GM03348 (cell line): ENCODE data around the gene PLXNA1.

Experiments
- DNase-seq: peaks from one replicate; pipeline ENCODE4 v3.0.0; 2012; ENCODE audit warnings: low spot score

Gene PLXNA1

DNA sequence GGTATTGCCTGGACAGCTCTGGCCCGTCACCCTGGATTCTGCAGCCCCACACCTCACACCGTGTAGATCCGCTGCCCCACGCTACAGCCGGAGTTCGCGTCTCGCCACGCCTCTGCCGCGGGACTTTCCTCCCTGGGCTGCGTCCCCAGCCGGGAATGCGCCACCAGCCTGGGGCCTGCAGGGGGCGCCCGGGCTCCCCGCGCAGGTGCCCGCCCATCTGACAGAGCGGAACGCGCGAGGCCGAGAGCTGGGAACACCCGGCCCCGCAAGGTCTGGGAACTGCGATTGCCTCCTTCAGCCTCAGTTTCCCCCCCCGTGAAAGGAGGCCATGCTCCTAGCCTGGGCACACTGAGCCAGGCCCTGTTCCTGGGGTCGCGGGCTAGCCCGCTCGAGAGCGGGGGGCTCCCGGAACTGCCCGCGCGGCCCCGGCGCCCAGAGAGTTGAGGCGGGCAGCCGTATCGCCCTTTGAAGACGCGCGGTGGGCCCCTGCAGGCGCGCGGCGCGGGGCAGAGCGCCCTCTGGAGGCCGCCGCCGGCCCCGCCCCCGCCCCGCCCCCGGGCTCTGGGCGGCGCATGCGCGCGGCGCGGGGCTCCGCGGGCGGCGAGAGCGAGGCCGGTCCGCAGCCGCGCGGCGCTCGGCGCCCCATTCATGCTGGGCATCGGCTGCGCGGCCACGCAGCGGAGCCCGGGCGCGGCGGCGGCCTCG lies at the start of gene PLXNA1:
Gene PLXNA1, plus strand, starts transcription at position 645 of the 705 bp plus-strand sequence. CDS start 5,479 bp downstream, outside the sequence.
- DNase-seq = peak; percentile 98

DNA sequence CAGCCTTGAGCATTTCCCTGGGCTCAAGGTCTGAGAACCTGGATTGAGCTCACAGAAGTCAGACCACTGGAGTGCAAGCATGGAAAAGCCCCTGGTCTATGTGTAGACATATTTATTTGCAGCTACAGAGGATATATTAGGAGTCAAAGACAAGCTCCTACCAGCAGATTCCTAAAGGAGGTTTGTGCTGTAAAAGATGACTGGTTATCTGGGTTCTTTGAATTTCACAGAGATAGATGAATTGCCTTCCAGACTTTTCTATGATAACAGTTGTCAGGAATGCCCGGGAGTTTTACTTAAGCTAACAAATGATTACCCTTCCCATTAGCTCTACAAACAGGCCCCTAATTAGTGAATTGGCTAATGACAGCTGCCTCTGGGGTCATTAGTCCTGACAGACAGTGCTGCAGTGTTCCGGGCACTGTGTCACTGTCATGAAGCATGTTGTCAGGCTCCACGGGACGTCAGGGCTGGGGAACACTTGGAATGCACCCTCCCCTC lies 48.8 kb upstream of the PLXNA1 start:
- no peak for DNase-seq

DNA sequence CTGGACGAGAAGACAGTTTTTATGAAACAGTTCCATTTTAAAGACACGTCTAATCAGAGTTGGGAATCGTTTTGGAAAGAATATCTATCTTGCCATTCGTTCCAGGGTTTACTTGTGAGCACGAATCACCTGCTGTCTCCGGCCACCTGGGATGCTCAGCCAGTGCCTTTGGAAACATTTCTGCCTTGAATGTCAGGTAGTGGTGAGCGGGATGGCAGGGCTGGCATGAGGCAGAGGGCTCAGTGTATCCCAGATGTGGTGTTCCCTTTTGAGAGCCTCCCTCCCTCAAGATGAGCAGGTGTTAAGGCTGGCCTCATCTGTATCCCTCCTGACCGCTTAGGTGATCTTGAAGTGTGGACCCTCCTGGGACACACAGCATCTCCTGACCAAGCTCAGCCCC lies 47.9 kb upstream of the PLXNA1 start:
- no peak for DNase-seq

DNA sequence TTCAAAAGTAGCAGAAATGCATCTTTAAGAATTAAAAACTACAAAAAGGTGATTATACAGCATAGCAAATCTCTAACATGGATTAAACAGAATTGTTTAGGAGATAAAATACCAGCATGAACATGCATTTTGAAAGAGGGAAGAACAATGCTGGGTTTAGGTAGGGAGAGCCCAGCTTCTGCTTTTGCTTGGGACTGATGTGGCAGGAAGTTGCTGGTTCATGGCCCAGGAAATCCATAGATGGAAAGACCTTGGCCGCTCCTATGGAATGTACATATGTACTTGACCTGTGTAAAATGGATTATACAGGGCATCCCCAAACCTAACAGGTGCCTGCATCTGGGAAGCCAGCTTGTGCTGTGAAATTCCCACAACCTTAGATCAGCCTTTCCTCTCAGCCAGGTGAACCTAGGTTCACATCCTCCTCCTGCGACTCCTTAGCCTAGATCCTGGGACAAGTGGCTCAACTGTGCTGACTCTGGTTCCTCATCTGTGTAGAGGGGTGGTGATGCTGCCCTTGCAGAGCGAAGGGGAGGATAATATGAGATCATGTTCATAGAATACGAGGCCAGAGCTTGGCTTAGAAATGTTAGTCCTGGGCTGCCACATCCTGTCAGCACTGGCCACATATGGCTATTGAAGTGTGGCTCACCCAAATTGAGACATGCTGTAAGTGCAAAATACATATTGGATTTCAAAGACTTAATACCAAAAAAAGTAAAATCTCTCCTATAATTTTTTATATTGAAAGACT lies 47.0 kb upstream of the PLXNA1 start:
- DNase-seq = no peak

DNA sequence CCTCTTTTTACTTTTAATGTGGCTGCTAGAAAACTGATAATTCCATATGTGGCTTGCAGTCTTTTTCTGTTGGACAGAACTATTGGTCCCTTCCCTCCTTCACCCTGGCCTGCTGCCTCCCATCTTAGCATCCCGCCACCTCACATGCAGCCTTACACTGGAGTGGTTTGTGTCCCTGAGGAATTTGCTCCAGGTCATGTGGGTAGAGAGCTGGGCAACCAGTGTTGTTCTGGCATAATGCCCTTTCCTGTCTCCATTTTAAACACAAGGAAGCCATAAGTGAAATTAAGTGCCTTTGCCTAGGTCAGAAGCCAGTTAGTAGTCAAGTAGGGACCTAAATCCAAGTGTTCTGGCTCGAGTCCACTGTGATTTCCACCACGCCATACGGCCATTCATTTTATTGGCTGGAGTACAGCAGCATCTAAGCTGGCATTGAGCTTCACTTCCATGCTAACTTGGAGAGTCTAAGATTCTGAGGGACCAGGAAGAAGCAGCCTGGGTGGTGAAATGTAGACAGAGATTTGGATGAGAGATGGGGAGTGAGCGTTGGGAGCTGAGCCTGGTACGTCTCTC lies 46.0 kb upstream of the PLXNA1 start:
- no peak for DNase-seq

GRCh38 chr3:126937533-126937932 lies 45.4 kb upstream of the PLXNA1 start:
- no peak for DNase-seq

- no peak for DNase-seq
Measured at GRCh38 chr3:126937973-126938372, 44.9 kb upstream of the PLXNA1 start.

- DNase-seq = no peak
Measured at GRCh38 chr3:126938520-126939337, 44.2 kb upstream of the PLXNA1 start.

DNA sequence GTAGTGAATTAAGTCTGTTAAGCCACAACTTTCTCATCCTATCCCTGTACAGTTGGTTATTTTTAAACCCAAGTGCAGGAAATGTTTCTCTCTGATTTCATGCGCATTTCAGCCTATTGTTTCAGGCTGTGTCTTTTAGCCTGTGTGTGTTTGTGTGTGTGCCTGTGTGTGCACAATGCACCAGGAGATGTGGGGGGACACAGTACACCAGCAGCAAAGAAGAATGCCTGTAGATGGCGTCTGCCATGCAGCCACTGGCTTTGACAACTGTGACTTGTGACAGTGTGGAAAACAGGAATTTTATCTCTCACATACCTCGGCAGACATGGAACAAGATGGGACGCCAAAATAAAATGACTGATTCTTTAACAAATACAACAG lies 43.6 kb upstream of the PLXNA1 start:
- DNase-seq = no peak

DNA sequence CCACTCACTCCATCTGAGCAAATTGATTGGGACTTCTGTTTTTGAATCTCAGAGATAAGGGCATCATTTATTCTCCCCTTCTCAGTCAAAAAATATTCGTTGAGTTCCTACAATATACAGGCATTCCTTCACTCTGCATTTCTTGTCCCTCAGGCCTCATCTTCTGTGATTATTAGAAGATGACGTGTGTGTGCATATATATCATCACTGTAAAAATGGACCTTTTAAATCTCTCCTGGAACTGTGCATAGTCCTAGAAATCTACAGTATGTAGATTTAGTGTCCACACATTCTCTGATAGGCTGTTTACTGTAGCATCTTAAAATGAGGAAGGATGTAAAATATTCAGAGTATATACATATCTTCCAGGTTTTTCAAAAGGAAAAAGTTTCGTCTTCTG lies 43.2 kb upstream of the PLXNA1 start:
- no peak for DNase-seq

- no peak for DNase-seq
Measured at GRCh38 chr3:126941721-126942270, 41.1 kb upstream of the PLXNA1 start.

DNA sequence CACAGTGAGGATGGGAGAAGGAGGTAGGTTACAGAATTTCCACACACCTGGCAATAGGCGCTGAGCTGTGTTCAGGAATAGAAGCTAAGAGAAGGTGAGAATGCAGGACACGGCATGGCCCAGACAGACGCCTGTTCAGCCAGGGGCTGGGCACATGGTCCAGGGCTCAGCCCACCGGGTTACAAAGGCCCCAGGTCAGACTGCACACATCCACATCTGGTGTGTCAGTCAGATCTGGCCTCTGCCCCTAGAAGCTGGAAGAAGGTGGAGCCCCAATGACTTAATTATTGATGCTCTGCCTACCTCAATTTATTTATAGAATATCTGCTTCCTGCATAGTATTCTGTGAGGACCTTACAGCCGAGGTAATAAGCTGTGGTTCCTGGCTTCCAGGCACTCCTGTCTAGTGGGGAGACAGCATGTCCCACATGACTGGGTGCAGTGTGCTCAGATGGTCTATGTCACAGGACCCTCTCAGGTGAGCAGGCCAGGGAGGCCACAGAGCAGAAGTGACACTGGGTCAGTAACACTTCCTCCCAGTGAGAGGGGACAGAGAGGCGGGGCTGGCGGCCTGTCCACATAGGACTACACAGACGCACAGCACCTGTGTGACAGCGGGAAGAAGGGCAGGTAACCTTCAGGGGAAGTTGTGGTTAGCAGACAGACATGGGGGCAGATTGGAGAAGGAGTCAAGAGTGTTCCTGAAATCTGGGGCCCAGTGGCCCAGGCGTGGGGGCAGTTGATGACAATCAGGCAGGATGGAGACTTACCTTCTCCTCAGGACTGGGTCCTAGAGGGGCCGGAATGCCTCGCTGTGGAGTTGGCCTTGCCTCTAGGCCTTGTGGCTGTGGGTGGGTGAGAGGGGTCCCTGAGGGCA lies 38.6 kb upstream of the PLXNA1 start:
- no peak for DNase-seq

DNA sequence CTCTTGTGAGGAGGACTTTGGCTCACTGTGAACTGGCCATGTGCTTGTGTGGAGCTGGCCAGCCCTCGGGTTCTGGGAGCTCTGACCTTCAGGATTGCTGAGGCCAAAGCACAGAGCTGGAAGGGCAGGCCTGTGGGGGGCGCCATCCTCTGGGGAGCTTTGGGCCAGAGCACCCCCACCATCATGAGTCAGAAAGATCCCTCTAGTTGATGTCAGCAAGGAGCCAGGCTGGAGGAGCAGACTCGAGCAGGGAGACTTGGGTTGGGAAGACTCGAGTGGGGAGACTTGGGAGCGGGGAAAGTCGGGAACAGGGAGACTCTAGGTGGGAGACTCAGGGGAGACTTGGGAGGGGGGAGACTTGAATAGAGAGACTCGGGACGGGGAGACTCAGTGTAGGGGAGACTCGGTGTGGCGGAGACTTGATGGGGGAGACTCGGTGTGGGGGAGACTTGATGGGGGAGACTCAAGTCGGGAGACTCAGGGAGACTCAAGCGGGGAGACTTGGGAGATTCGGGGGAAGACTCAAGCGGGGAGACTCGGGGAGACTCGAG lies 37.7 kb upstream of the PLXNA1 start:
- DNase-seq = no peak

- no peak for DNase-seq
Measured at GRCh38 chr3:126945891-126946290, 37.0 kb upstream of the PLXNA1 start.

DNA sequence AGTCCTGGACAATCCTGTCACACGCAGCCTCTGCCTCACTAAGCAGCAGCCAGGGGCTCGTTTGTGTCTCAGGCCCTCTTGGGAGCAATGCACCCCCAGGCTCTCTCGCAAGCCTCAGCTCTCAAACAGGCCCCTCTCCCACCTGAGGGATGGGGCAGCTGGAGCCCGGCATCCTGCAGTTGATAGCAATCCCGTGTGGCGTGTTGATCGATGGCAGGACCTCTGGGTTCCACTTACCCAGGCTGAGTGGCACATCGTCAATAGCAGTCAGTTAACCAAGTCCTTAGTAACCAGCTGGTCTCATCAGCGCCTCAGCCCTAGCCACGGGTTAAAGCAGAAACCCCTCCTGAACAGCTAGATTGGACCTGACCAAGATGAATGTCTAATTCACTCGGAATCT lies 36.5 kb upstream of the PLXNA1 start:
- DNase-seq = no peak

GRCh38 chr3:126947429-126947828 lies 35.5 kb upstream of the PLXNA1 start:
- no peak for DNase-seq

DNA sequence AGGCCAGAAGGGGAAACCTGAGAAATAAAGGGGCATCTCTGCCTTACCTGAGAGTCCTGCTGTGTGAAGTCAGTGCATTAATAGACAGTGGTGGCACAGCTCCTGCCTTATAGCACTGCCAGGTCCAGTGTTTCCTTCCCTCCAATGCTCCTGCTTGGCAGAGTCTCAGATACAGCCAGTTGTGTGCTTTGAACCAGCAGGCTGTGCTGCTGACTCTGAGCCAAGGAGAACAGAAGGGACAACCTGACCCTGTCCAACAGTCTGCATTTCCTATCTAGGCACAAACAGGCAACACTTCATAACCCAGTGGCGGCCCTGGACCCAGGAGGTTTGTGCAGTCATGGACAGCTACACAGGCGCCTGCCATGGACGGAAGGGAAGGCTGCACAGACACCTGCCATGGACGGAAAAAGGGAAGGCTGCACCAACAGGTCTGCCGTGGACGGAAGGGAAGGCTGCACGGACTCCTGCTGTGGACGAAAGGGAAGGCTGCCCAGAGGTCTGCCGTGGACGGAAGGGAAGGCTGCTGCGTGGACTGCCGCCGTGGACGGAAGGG lies 33.9 kb upstream of the PLXNA1 start:
- no peak for DNase-seq

DNA sequence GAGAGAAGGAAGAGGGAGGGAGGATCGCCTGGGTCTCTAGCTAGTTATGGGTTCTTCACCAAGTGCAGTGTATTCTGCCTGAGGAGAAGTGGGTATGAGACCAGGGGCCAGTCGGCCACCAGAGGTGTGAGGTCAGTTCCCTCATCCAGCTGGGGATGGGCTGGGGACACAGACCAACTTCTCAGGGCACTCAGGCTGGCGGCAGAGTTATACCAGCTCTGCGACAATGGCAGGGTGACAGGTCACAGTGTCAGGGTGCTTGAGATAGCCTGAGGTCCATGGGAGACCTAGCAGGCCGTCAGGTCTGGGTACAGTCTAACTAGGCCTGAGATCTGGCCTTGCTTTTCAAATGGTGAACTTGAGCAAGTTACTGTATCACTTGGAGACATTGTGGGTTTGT lies 31.4 kb upstream of the PLXNA1 start:
- no peak for DNase-seq

GRCh38 chr3:126952261-126952982 lies 30.5 kb upstream of the PLXNA1 start:
- no peak for DNase-seq
